K562 (cell line): ENCODE data around the gene SRL. TPM values are rescaled to one million over a fixed set of nuclear protein-coding genes. Genes with fewer than 3 reads are reported as not detected.

Experiments used
- CBFA2T2 ChIP-seq: fragments of 450-650 bp; conservative IDR thresholded peaks from 2 replicates; pipeline ENCODE4 v1.6.1; 2017; ENCODE audit warnings: mild to moderate bottlenecking
- CXXC5 ChIP-seq: fragments of 250-450 bp; sonication (Bioruptor Pico); IDR thresholded peaks from 2 replicates; pipeline ENCODE4 v1.8.0; 2022; ENCODE audit warnings: inconsistent platforms, mild to moderate bottlenecking, moderate library complexity
- E4F1 ChIP-seq: fragments of 250-450 bp; sonication (Bioruptor Pico); IDR thresholded peaks from 2 replicates; pipeline ENCODE4 v1.5.0; 2021; ENCODE audit warnings: mild to moderate bottlenecking, borderline replicate concordance
- FOSL1 ChIP-seq: fragments of 200-800 bp; sonication (Bioruptor generic); conservative IDR thresholded peaks from 2 replicates; pipeline ENCODE4 v1.6.1; 2016; ENCODE audit warnings: missing genetic modification characterization, missing compliant biosample characterization
- FOXK2 ChIP-seq, 2 experiments: fragments of 450-650 bp; IDR thresholded peaks in 1 of 2; conservative IDR thresholded peaks in 1 of 2; 2 replicates each; pipeline ENCODE4 v1.6.1; 2016; ENCODE audit warnings: low read depth in 2 of 2, mild to moderate bottlenecking in 1 of 2
- HNRNPK ChIP-seq: fragments of 200-400 bp; formaldehyde crosslinking; IDR thresholded peaks from one replicate; pipeline ENCODE4 v1.6.1; 2018; ENCODE audit warnings: mild to moderate bottlenecking, low read depth, low read length; ENCODE audit not compliant: poor library complexity, severe bottlenecking
- MAFG ChIP-seq: fragments of 450-650 bp; conservative IDR thresholded peaks from 2 replicates; pipeline ENCODE4 v1.6.1; 2016; ENCODE audit warnings: missing genetic modification characterization, missing compliant biosample characterization
- MEF2A ChIP-seq: IDR thresholded peaks from 2 replicates; pipeline ENCODE4 v1.6.1; 2011; ENCODE audit warnings: low read depth, mild to moderate bottlenecking, low read length, moderate library complexity; ENCODE audit not compliant: control insufficient read depth
- MYNN ChIP-seq, 2 experiments: sonication (generic); formaldehyde crosslinking in 1 of 2; IDR thresholded peaks; 2 replicates each; pipeline versions ENCODE4 v1.5.0 to v1.6.1; 2016 to 2020; ENCODE audit warnings: antibody characterized with exemption in 1 of 2, missing genetic modification reagents in 1 of 2
- NFRKB ChIP-seq: fragments of 450-650 bp; IDR thresholded peaks from 2 replicates; pipeline ENCODE4 v1.6.1; 2016; ENCODE audit warnings: low read depth
- RBM17 ChIP-seq: fragments of 200-400 bp; formaldehyde crosslinking; IDR thresholded peaks from 2 replicates; pipeline ENCODE4 v1.6.1; 2017; ENCODE audit warnings: low read depth, mild to moderate bottlenecking, low read length, borderline replicate concordance
- SAFB ChIP-seq: fragments of 200-400 bp; formaldehyde crosslinking; IDR thresholded peaks from 2 replicates; pipeline ENCODE4 v1.6.1; 2017; ENCODE audit warnings: low read depth, low read length, borderline replicate concordance
- SETDB1 ChIP-seq: IDR thresholded peaks from one replicate; pipeline ENCODE4 v1.6.1; 2012; ENCODE audit warnings: low read length, control low read depth, inconsistent platforms
- STAT5B ChIP-seq: fragments of 250-450 bp; sonication (Bioruptor Pico); IDR thresholded peaks from 2 replicates; pipeline ENCODE4 v1.8.0; 2021; ENCODE audit warnings: mild to moderate bottlenecking, inconsistent platforms
- ZKSCAN3 ChIP-seq: fragments of 250-450 bp; sonication (Bioruptor Pico); IDR thresholded peaks from 2 replicates; pipeline ENCODE4 v1.4.0; 2020
- ZNF121 ChIP-seq: sonication (generic); formaldehyde crosslinking; conservative IDR thresholded peaks from 2 replicates; pipeline ENCODE4 v1.8.0; 2022; ENCODE audit warnings: missing genetic modification reagents
- ZNF274 ChIP-seq: IDR thresholded peaks from 2 replicates; pipeline ENCODE4 v1.6.1; 2011; ENCODE audit warnings: low read depth, mild to moderate bottlenecking, low read length, moderate library complexity, borderline replicate concordance
- ZNF507 ChIP-seq: conservative IDR thresholded peaks from 2 replicates; pipeline ENCODE4 v1.6.1; 2017; ENCODE audit warnings: missing genetic modification characterization, missing compliant biosample characterization
- ZNF75A ChIP-seq: fragments of 450-650 bp; formaldehyde crosslinking; IDR thresholded peaks from 2 replicates; pipeline ENCODE4 v1.4.0; 2020; ENCODE audit warnings: mild to moderate bottlenecking
- ZNF764 ChIP-seq: fragments of 250-450 bp; sonication (Bioruptor Pico); IDR thresholded peaks from 2 replicates; pipeline ENCODE4 v1.4.0; 2020; ENCODE audit warnings: low read depth, mild to moderate bottlenecking, moderate library complexity
- polyA plus RNA-seq, 8 experiments: library from polyadenylated mRNA; depleted of rRNA in 4 of 8; stranded (reverse) in 5 of 8; unstranded in 3 of 8; fragments of >200 nt; fragmentation: Nextera tagmentation in 2 of 8; fragmentation: Illumina TruSeq in 1 of 8; extraction: Ambion mirVana in 2 of 8; extraction: Trizol in 1 of 8; gene quantifications; 2 replicates each; pipeline versions ENCODE4 v1.2.1 to v1.2.3, GENCODE V29; 2011 to 2014; ENCODE audit warnings: inconsistent platforms in 1 of 8, missing spikeins in 1 of 8
- total RNA-seq, 7 experiments: library from RNA; depleted of rRNA in 6 of 7; stranded (reverse); fragments of >200 nt in 6 of 7; fragmentation: Illumina TruSeq in 2 of 7; extraction: Trizol in 2 of 7; gene quantifications; 2 replicates each; pipeline versions ENCODE4 v1.2.1 to v1.2.3, GENCODE V29; 2011 to 2021; ENCODE audit warnings: low replicate concordance in 1 of 7
- TF ChIP-seq, protein P1 (sequence below): sonication (generic); formaldehyde crosslinking; IDR thresholded peaks from 2 replicates; pipeline ENCODE4 v1.8.0; 2023; ENCODE audit warnings: mild to moderate bottlenecking, missing genetic modification reagents
- TF ChIP-seq, protein P2 (sequence below): fragments of 450-650 bp; formaldehyde crosslinking; IDR thresholded peaks from 2 replicates; pipeline ENCODE4 v1.4.0; 2022; ENCODE audit warnings: missing genetic modification characterization

SRL gene
- total and polyA plus RNA-seq, 9 of the 15 experiments (the other 6 are each of a cell fraction or from before 2014, with no cell fraction given) = 0.01 TPM; not detected in 8

DNA sequence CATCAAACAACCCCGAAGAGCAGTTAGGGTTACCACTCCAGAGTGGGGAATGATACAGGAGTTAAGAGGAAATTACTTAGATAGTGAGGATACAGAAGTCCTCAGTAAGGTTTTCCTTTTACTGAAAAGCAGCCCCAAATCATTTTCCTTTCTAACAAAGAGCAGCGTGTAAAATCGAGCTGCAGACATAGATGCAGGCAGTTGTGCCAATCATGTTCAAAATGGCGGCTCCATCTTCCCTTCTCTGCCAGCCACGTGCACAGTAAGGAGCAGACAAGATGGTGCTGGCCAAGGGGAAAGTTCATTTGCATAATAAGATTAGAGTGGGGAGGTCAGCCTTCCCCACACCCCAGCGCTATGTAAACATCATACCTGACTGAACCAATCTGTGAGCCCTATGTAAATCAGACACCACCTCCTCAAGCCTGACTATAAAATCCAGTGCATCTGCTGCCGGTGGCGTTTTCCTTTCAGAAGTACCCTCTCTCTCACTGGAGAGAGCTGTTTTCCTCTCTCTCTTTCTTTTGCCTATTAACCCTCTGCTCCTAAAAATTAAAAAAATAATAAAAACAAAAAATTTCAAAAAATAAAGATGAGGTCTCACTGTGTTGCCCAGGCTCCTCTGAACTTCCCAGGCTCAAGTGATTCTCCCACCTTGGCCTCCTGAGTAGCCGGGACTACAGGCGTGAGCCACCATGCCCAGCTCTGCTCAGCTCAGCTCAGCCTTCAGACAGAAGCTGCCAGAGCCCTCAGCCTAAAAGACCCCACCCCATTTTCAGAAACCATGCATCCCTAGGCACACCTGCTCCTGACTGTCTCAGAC lies 2.6 kb upstream of the SRL start (continued):
- TF ChIP-seq, protein P1, sequence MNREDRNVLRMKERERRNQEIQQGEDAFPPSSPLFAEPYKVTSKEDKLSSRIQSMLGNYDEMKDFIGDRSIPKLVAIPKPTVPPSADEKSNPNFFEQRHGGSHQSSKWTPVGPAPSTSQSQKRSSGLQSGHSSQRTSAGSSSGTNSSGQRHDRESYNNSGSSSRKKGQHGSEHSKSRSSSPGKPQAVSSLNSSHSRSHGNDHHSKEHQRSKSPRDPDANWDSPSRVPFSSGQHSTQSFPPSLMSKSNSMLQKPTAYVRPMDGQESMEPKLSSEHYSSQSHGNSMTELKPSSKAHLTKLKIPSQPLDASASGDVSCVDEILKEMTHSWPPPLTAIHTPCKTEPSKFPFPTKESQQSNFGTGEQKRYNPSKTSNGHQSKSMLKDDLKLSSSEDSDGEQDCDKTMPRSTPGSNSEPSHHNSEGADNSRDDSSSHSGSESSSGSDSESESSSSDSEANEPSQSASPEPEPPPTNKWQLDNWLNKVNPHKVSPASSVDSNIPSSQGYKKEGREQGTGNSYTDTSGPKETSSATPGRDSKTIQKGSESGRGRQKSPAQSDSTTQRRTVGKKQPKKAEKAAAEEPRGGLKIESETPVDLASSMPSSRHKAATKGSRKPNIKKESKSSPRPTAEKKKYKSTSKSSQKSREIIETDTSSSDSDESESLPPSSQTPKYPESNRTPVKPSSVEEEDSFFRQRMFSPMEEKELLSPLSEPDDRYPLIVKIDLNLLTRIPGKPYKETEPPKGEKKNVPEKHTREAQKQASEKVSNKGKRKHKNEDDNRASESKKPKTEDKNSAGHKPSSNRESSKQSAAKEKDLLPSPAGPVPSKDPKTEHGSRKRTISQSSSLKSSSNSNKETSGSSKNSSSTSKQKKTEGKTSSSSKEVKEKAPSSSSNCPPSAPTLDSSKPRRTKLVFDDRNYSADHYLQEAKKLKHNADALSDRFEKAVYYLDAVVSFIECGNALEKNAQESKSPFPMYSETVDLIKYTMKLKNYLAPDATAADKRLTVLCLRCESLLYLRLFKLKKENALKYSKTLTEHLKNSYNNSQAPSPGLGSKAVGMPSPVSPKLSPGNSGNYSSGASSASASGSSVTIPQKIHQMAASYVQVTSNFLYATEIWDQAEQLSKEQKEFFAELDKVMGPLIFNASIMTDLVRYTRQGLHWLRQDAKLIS (CRISPR knock-in tag) = no peak
- TF ChIP-seq MEF2A (no peak), CXXC5 (CRISPR knock-in tag) (peak; percentile 62), SAFB (no peak), ZNF121 (CRISPR knock-in tag) (no peak), ZKSCAN3 (CRISPR knock-in tag) (no peak), STAT5B (no peak), RBM17 (no peak), MAFG (tag) (no peak), ZNF274 (no peak), ZNF75A (CRISPR knock-in tag) (no peak), SETDB1 (no peak), HNRNPK (no peak), ZNF507 (no peak), MYNN (IDR thresholded peaks at IDR 0.05) (no peak), MYNN (CRISPR knock-in tag; IDR thresholded peaks at IDR 0.05) (no peak), CBFA2T2 (no peak), FOXK2 (conservative IDR thresholded peaks at IDR 0.05 in 1 of 2, IDR thresholded peaks at IDR 0.05 in 1 of 2; ENCODE audit: low read depth in 2 of 2) (peak; percentile 90 to 94), ZNF764 (CRISPR knock-in tag) (no peak), NFRKB (peak; percentile 98), E4F1 (CRISPR knock-in tag) (no peak), FOSL1 (0 out of 2 replicates have a peak, but pooled peaks have one; percentile 29)
- TF ChIP-seq, protein P2, sequence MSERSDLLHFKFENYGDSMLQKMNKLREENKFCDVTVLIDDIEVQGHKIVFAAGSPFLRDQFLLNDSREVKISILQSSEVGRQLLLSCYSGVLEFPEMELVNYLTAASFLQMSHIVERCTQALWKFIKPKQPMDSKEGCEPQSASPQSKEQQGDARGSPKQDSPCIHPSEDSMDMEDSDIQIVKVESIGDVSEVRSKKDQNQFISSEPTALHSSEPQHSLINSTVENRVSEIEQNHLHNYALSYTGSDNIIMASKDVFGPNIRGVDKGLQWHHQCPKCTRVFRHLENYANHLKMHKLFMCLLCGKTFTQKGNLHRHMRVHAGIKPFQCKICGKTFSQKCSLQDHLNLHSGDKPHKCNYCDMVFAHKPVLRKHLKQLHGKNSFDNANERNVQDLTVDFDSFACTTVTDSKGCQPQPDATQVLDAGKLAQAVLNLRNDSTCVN (CRISPR knock-in tag) = no peak
